Lower lobe of right lung (tissue), 2 donors: ENCODE measurements around the gene TMCC2. TPM values are rescaled to one million over a fixed set of nuclear protein-coding genes. Genes with fewer than 3 reads are reported as not detected.

ENCODE experiments used
- ATAC-seq, 2 donors: fragments of 200-7000 bp; cut with Tn5 transposase; one replicate each; pipeline ENCODE4 v1.9.1; 2020 to 2022; ENCODE audit warnings: mild to moderate bottlenecking in 2 of 2, moderate library complexity in 2 of 2
- DNase-seq: peaks from one replicate; pipeline ENCODE4 v3.0.0-alpha.2; 2020
- H3K27ac ChIP-seq: fragments of 200-600 bp; one replicate; pipeline ENCODE4 v1.8.0; 2022
- H3K27me3 ChIP-seq: fragments of 200-600 bp; one replicate; pipeline ENCODE4 v1.8.0; 2022; ENCODE audit warnings: low read depth
- H3K36me3 ChIP-seq: fragments of 200-600 bp; one replicate; pipeline ENCODE4 v1.8.0; 2022; ENCODE audit warnings: mild to moderate bottlenecking
- H3K4me1 ChIP-seq: fragments of 200-600 bp; one replicate; pipeline ENCODE4 v1.8.0; 2022
- H3K4me3 ChIP-seq: fragments of 200-600 bp; one replicate; pipeline ENCODE4 v1.8.0; 2022; ENCODE audit warnings: mild to moderate bottlenecking
- H3K9me3 ChIP-seq: fragments of 200-600 bp; one replicate; pipeline ENCODE4 v1.8.0; 2022
- intact Hi-C: fragments of 100-400 bp; cut with DNase I; formaldehyde crosslinking; loops from one replicate; pipeline ENCODE4 v1.11.0; 2022
- total RNA-seq: library from RNA; stranded (reverse); fragmentation: NEBNext Ultra II Directional; extraction: Animal tissue kit (Norgen Biotek cat#: 25700); gene quantifications from one replicate; pipeline ENCODE4 v1.2.1, GENCODE V29; 2021
- TF ChIP-seq, protein P1 (sequence below): fragments of 200-600 bp; IDR thresholded peaks from one replicate; pipeline ENCODE4 v1.8.0; 2022; ENCODE audit warnings: antibody characterized with exemption, mild to moderate bottlenecking
- donor health status: DM: no; HTN: yes; CAD: no; lungs with severe emphysema.

Gene TMCC2
- total RNA-seq, 1 donor from 2014 or later: 3.0 TPM

GRCh38 chr1:205304695-205305070 lies 76.9 kb downstream of the TMCC2 start:
- H3K27ac ChIP-seq: no peak overlapping the region
- no peaks in the 10 kb centered on the region for H3K9me3 ChIP-seq
- DNase-seq (no peak), ATAC-seq (no peak)
- TF ChIP-seq, protein P1, sequence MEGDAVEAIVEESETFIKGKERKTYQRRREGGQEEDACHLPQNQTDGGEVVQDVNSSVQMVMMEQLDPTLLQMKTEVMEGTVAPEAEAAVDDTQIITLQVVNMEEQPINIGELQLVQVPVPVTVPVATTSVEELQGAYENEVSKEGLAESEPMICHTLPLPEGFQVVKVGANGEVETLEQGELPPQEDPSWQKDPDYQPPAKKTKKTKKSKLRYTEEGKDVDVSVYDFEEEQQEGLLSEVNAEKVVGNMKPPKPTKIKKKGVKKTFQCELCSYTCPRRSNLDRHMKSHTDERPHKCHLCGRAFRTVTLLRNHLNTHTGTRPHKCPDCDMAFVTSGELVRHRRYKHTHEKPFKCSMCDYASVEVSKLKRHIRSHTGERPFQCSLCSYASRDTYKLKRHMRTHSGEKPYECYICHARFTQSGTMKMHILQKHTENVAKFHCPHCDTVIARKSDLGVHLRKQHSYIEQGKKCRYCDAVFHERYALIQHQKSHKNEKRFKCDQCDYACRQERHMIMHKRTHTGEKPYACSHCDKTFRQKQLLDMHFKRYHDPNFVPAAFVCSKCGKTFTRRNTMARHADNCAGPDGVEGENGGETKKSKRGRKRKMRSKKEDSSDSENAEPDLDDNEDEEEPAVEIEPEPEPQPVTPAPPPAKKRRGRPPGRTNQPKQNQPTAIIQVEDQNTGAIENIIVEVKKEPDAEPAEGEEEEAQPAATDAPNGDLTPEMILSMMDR: no peak
- intact Hi-C loops: no loop called here
- no peak overlapping the region for H3K4me3 ChIP-seq
- peaks cover 22% of the 10 kb centered on the region for H3K4me1 ChIP-seq
- H3K27me3 ChIP-seq: no peaks in the 10 kb centered on the region
- peaks cover 76% of the 10 kb centered on the region for H3K36me3 ChIP-seq

DNA sequence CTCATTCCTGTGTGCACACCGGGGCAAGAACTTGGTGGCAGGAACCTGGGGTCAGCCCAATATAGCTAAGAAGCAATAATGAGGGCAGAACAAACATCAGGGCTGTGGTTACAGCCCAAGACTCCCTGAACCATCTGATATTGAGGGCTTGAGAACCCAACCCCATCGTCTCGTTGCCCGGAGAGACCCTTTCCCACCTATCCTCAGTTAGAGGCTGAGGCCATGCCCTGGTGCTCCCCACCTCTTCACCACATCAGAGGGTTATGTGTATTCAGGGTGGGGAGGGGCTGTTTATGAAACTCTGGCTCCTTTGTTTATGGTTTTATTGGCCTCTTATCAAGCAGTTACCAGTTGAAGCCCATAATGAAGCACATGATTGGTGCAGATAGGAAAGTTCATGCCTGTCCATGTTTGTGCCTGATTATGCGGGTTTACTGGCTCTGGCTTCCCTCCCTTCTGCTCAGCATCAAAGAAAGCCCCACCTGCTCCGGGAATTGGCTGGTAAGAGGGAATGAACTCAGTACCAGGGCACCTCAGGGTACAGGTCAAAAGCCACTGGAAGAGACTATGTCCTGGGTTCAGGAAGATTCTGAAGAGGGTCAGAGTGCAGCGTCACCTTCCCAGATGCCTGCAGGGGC lies 79.3 kb downstream of the TMCC2 start:
- Histone ChIP-seq H3K36me3 (peaks cover 94% of the 10 kb centered on the region), H3K27ac (no peak overlapping the region), H3K4me1 (peaks cover 9% of the 10 kb centered on the region), H3K27me3 (no peaks in the 10 kb centered on the region), H3K9me3 (no peaks in the 10 kb centered on the region), H3K4me3 (no peak overlapping the region)
- no peak for DNase-seq
- ATAC-seq: no peak
- intact Hi-C loops: no loop called here
- TF ChIP-seq, protein P1: no peak

GRCh38 chr1:205309741-205310140 lies 82.0 kb downstream of the TMCC2 start:
- no peak for ATAC-seq
- TF ChIP-seq, protein P1: no peak
- intact Hi-C loops: no loop called here
- Histone ChIP-seq H3K4me1 (peaks cover 25% of the 10 kb centered on the region), H3K4me3 (no peak overlapping the region), H3K27me3 (no peaks in the 10 kb centered on the region), H3K27ac (no peak overlapping the region), H3K36me3 (peaks cover 68% of the 10 kb centered on the region), H3K9me3 (no peaks in the 10 kb centered on the region)
- DNase-seq: no peak

DNA sequence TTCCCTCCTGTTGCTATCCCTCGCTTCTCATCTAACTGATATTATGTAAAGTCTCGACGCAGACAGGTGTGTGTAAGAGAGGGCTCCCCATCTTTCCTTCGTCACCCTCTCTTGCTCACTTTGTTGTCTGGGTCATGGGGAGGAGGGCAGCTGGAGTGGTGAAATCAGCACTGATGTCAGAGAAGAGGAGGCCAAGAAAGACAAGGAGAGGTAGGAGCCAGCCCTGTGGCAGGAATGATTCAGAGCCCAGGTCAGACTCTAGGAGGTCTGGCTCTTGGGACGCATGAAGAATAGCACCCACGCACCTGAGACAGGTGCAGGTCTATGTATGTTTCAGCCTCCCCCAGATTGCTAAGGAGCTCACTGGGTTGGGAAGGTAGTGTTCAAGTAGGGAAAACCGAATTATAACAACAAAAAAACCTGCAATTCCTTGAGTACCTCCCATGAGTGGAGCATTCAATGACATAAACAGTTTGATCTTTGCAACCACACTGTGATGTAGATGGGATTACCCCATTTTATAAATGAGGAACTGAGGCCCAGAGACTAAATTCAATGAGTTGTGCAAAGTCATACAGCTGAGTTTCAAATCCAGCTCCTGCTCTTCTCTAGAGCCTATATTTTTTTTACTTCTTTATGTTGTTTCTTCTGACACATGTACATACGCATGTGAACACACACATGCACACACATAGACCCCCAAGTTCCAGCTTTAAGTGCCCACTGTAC lies 83.4 kb downstream of the TMCC2 start:
- Histone ChIP-seq H3K27ac (peak overlapping the region; percentile 27), H3K9me3 (no peaks in the 10 kb centered on the region), H3K27me3 (no peaks in the 10 kb centered on the region), H3K4me3 (no peak overlapping the region), H3K36me3 (peaks cover 54% of the 10 kb centered on the region), H3K4me1 (peaks cover 39% of the 10 kb centered on the region)
- ATAC-seq (no peak), DNase-seq (no peak)
- intact Hi-C loops: no loop called here
- TF ChIP-seq, protein P1: no peak

- no peaks in the 10 kb centered on the region for H3K27me3 ChIP-seq
- H3K4me3 ChIP-seq: peak overlapping the region; percentile 35
- no peaks in the 10 kb centered on the region for H3K9me3 ChIP-seq
- H3K27ac ChIP-seq: peak overlapping the region; percentile 87
- ATAC-seq: no peak
- peaks cover 58% of the 10 kb centered on the region for H3K4me1 ChIP-seq
- TF ChIP-seq, protein P1: no peak
- peaks cover 35% of the 10 kb centered on the region for H3K36me3 ChIP-seq
- intact Hi-C loops: no loop called here
- no peak for DNase-seq
These were observed 85.3 kb downstream of the TMCC2 start for GRCh38 chr1:205312866-205313562.
